Transverse colon (tissue), 4 donors: ENCODE data around the gene CCNQ. TPM values are rescaled to one million over a fixed set of nuclear protein-coding genes. Genes with fewer than 3 reads are reported as not detected.

Source experiments
- DNase-seq: peaks from one replicate; pipeline ENCODE4 v3.0.0-alpha.2; 2019
- H3K27ac ChIP-seq, 4 donors: fragments of 200-600 bp; sonication (generic); 2 replicates each; pipeline ENCODE4 v1.5.1; 2016 to 2018; ENCODE audit warnings: inconsistent platforms in 4 of 4
- H3K27me3 ChIP-seq: fragments of 200-600 bp; sonication (generic); 2 replicates; pipeline ENCODE4 v1.5.1; 2017; ENCODE audit warnings: inconsistent platforms
- H3K36me3 ChIP-seq, 4 donors: fragments of 200-600 bp; sonication (generic); 2 replicates each; pipeline ENCODE4 v1.5.1; 2017 to 2019; ENCODE audit warnings: inconsistent platforms in 4 of 4
- H3K4me1 ChIP-seq, 4 donors: fragments of 200-600 bp; sonication (generic); 2 replicates each; pipeline ENCODE4 v1.5.1; 2017 to 2020; ENCODE audit warnings: inconsistent platforms in 4 of 4
- H3K4me3 ChIP-seq, 4 donors: fragments of 200-600 bp; sonication (generic); 1 replicate in 1 of 4; 2 replicates in 3 of 4; pipeline versions ENCODE4 v1.5.1 to v1.6.1; 2017 to 2019; ENCODE audit warnings: inconsistent platforms in 4 of 4
- H3K9me3 ChIP-seq, 2 donors: fragments of 200-600 bp; sonication (generic); 2 replicates each; pipeline ENCODE4 v1.5.1; 2017 to 2019; ENCODE audit warnings: inconsistent platforms in 2 of 2
- CTCF ChIP-seq, 5 experiments: fragments of 200-600 bp in 3 of 5; fragments of 450-650 bp in 2 of 5; sonication (generic) in 3 of 5; IDR thresholded peaks; 1 replicate in 2 of 5; 2 replicates in 3 of 5; pipeline ENCODE4 v1.5.1; 2016 to 2017; ENCODE audit warnings: antibody characterized with exemption in 5 of 5, inconsistent platforms in 3 of 5, mild to moderate bottlenecking in 2 of 5, moderate library complexity in 1 of 5
- EP300 ChIP-seq: sonication (generic); formaldehyde crosslinking; IDR thresholded peaks from one replicate; pipeline ENCODE4 v1.6.1; 2017; ENCODE audit warnings: antibody characterized with exemption, low read depth
- POLR2A ChIP-seq: fragments of 450-650 bp; IDR thresholded peaks from one replicate; pipeline ENCODE4 v1.6.1; 2016; ENCODE audit warnings: antibody characterized with exemption, mild to moderate bottlenecking, moderate library complexity
- POLR2AphosphoS5 ChIP-seq, 3 donors: sonication (generic); formaldehyde crosslinking; IDR thresholded peaks; one replicate each; pipeline ENCODE4 v1.6.1; 2016; ENCODE audit warnings: antibody characterized with exemption in 3 of 3
- WGBS, 2 donors: methylation state at CpG; one replicate each; pipeline ENCODE4 v1.1.5; 2018; ENCODE audit warnings: low coverage in 1 of 2; 5-methylcytosine and 5-hydroxymethylcytosine counted together
- in situ Hi-C, 4 donors: fragments of 200-750 bp; cut with MboI; loops; one replicate each; pipeline versions ENCODE4 v1.15.0 to v1.15.1; 2017; ENCODE audit warnings: low sequenced_read_pairs in 3 of 4, low pct_ligation_motif_present in 1 of 4, low pct_unique_long_range_greater_than_20kb in 1 of 4
- intact Hi-C: fragments of 100-400 bp; cut with DNase I; formaldehyde crosslinking; loops from one replicate; pipeline ENCODE4 v1.15.1; 2023; ENCODE audit warnings: low total_unique reads
- total RNA-seq, 4 donors: library from RNA; depleted of rRNA; stranded (reverse); fragments of >200 nt; gene quantifications; one replicate each; pipeline ENCODE4 v1.1.0, GENCODE V29; 2016

Gene CCNQ
- total RNA-seq, 4 donors from 2014 or later, result 5.2 to 32.5 (median 26.8) TPM

- TF ChIP-seq POLR2AphosphoS5 (IDR thresholded peaks at IDR 0.05), result no peak
- H3K27ac ChIP-seq, result no peak overlapping the region
- peaks cover 0 to 20% (median 5%) of the 10 kb centered on the region in 4 donors for H3K4me1 ChIP-seq
- in situ Hi-C loops (no loop called here), intact Hi-C loops (no loop called here)
- no peak overlapping the region for H3K4me3 ChIP-seq
- 81% methylated on average over 11 of the region's 11 CpGs; no CpG with 5 or more reads in 1 of the 2 donors for WGBS, 2 donors
- no peak for DNase-seq
- H3K36me3 ChIP-seq, result no peaks in the 10 kb centered on the region
- H3K9me3 ChIP-seq, result no peaks in the 10 kb centered on the region
- no peaks in the 10 kb centered on the region for H3K27me3 ChIP-seq
These were observed 3.6 kb downstream of the CCNQ start for GRCh38 chrX:153595387-153595786.

GRCh38 chrX:153593811-153594500, 5.0 kb downstream of the CCNQ start:
- no peaks in the 10 kb centered on the region for H3K36me3 ChIP-seq
- H3K27me3 ChIP-seq, result no peaks in the 10 kb centered on the region
- no peak for DNase-seq
- H3K4me1 ChIP-seq, result peaks cover 0 to 12% (median 1%) of the 10 kb centered on the region in 4 donors
- intact Hi-C loops (no loop called here), in situ Hi-C loops (no loop called here)
- no peak for TF ChIP-seq CTCF (IDR thresholded peaks at IDR 0.05)
- no peak for TF ChIP-seq EP300
- no peak for TF ChIP-seq POLR2AphosphoS5 (IDR thresholded peaks at IDR 0.05)
- no peak for TF ChIP-seq POLR2A
- no peak overlapping the region for H3K27ac ChIP-seq
- 87% methylated on average over 22 of the region's 22 CpGs; no CpG with 5 or more reads in 1 of the 2 donors for WGBS, 2 donors
- no peak overlapping the region for H3K4me3 ChIP-seq
- H3K9me3 ChIP-seq, result no peaks in the 10 kb centered on the region

GRCh38 chrX:153592966-153593688, 5.8 kb downstream of the CCNQ start:
- in situ Hi-C loops (no loop called here), intact Hi-C loops (no loop called here)
- Histone ChIP-seq H3K4me1 (peaks cover 0 to 11% (median 1%) of the 10 kb centered on the region in 4 donors), H3K27ac (no peak overlapping the region), H3K36me3 (no peaks in the 10 kb centered on the region), H3K4me3 (no peak overlapping the region), H3K27me3 (no peaks in the 10 kb centered on the region), H3K9me3 (no peaks in the 10 kb centered on the region)
- WGBS, 2 donors, result 81% methylated on average over 11 of the region's 12 CpGs; no CpG with 5 or more reads in 1 of the 2 donors
- TF ChIP-seq CTCF (IDR thresholded peaks at IDR 0.05) (no peak), EP300 (no peak), POLR2A (no peak)
- DNase-seq, result no peak

GRCh38 chrX:153592091-153592833, 6.7 kb downstream of the CCNQ start:
- TF ChIP-seq POLR2A (no peak), POLR2AphosphoS5 (IDR thresholded peaks at IDR 0.05) (no peak)
- DNase-seq, result no peak
- WGBS, 2 donors, result 91% methylated on average over 30 of the region's 30 CpGs; no CpG with 5 or more reads in 1 of the 2 donors
- Histone ChIP-seq H3K4me3 (no peak overlapping the region), H3K27ac (no peak overlapping the region), H3K36me3 (no peaks in the 10 kb centered on the region), H3K4me1 (peaks cover 0 to 5% (median 0%) of the 10 kb centered on the region in 4 donors), H3K27me3 (no peaks in the 10 kb centered on the region), H3K9me3 (no peaks in the 10 kb centered on the region)
- in situ Hi-C loops, result no loop called here
- intact Hi-C loops, result no loop called here
